Putamen (tissue), 1 donor: ENCODE measurements around the gene COL1A1.

Experiments used
- DNase-seq: peaks from one replicate; pipeline ENCODE4 v3.0.0-alpha.2; 2016; ENCODE audit warnings: low spot score

COL1A1 gene

DNA sequence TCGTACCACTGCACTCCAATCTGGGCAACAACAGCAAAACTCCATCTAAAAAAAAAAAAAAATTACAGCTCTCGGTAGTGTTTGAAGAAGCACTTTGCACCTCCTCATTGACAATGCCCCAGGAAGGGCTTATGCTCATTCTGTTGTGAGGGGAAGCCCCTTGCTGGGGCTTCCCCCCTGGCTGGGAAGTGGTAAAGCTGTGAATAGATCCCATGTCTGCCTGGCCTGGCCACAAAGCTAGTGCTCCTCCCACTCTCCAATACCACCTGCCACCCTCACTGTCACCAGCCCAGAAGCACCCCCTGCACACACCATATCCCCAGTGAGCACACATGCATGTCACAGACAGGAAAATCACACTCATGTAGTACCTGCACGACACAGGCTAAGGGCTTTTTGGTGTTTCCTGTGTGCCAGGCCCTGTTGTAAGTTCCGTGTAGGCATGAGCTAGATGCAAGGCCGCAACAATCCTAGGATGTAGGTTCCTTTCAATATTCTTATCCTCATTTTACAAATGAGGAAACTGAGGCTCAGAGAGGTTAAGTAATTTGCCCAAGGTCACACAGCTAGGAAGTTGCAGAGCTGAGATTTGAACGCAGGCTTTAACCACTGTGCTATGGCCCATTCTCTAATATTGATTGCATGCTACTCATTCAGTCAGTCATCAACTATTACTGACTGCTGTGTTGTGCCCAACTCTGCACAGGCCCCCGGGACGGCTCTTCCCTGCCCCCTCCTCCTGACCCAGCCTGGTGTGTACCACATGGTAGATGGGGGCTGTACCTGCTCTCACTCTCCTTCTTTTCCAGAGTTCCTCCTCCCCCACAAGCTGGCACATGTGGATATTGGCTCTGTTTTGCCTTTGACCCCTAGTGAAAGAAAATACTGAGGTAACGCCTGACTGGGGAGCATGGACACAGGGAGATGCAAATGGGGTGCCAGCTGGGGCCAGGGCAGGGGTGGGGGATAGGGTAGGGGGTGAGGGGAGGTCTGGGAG is 11.9 kb upstream of the COL1A1 start:
- DNase-seq, result no peak

DNA sequence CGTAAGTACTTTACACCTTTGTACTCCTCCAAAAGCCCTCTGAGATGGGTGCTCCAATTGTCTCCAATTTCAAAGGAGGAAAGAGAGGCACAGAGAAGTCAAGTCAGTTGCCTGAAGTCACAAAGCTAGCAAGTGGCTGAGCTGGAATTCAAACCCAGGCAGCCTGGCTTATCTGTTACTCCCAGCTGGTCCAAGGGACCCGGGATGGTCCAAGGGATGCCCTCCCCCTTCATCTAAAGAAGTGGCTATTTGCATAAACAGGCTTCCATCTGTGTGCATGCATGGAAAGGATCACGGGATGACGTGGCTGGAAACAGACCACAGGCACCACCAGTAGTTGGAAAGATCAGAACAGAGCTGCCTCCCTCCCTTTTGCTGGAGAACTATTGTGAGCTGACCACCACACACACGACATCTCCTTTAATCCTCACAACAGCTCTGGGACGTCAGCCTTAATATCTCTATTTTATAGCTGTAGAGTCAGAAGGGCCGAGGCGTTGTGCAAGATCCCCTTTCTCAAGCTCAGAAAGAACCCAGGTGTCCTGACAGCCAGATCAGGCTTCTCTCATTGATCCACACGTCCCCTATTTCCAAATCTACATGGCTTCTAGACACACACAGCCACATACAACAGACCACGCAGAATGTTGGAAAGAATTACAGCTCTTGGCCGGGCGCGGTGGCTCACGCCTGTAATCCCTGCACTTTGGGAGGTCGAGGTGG is 10.9 kb upstream of the COL1A1 start:
- no peak for DNase-seq

DNA sequence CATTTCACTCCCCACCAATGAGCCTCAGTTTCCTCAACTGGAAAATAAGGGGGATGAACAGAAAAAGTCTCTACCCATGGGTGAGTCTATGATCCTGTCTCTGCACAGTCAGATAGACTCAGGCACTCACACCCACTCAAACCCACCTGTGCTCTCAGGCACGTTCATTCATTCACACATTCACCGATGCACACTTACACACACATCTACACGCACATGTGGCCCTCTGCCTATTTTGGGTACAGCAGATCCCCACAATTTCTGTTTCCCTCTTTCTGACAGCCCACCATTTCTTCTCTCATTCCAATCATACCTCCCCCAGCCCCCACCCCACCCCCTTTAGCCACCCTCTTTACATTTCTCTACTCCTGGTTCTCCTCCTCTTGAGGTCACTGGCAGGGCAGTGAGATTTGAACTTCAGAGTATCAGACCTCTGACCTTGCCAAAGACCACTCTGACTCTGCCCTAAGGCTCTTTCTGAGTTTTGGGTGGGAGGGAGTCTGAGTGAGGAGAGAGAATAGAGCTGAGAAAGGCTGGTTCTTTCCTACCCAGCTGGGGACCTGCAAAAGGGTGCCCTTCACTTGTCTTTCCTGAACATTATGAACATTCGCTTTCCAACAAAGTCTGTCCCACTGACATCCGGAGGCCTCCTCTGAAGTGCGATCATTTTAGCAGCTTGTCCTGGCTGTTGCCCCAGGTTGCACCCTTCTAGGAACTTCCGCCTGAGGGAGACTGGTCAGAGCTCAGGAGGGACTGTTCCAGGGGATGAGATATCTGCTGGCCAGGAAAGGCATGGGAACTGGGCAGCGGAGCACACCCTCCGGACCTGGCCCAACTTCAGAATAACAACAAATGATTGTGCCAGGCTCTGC is 10.1 kb upstream of the COL1A1 start:
- DNase-seq, result no peak

DNA sequence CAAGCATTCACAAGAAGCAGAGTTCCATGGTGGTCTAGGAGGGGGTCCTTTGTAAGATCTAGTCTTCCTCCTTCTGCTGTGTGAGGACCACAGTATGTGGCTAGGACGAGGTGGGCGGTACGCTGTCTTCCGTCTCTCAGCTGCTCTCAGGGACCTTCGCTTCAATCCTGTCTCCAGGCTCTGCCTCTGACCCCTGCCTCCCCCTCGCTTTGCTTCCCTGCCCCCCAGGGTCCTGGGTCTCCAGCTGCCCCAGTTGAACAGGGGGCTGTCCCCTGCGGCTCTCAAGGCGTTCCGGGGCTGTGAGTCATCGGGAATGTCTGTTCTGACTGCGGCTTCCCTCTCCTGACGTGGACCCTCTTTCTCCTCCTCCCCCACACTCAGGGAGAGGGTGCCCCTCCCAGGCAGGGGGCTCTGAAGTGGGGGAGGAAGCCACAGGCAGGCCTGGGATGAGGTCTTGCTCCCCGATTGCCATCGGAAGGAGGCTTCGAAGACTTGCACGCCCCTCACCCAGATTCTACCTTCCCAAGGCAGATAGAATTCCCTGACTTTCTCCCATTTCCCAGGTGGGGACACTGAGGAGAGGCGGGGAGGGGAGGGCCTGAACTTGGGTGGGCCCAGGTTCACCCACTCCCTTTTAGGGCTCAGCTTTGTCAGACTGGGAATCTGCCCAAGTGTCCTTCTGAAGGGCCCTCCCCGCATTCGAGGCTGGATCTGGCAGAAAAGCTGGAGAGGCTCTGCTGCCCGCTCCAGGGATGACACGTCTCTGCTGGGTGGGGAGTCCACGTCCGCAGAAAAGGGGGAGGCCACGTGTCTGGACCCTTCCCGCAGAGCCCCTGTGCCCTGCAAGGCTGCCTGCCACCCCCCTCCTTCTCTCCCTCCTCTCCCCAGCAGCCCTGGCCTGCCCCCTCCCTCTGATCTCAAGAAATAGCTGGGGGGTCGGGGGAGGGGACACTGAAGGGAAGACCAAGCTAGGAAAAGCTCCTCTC is 9.1 kb upstream of the COL1A1 start:
- DNase-seq, result no peak

DNA sequence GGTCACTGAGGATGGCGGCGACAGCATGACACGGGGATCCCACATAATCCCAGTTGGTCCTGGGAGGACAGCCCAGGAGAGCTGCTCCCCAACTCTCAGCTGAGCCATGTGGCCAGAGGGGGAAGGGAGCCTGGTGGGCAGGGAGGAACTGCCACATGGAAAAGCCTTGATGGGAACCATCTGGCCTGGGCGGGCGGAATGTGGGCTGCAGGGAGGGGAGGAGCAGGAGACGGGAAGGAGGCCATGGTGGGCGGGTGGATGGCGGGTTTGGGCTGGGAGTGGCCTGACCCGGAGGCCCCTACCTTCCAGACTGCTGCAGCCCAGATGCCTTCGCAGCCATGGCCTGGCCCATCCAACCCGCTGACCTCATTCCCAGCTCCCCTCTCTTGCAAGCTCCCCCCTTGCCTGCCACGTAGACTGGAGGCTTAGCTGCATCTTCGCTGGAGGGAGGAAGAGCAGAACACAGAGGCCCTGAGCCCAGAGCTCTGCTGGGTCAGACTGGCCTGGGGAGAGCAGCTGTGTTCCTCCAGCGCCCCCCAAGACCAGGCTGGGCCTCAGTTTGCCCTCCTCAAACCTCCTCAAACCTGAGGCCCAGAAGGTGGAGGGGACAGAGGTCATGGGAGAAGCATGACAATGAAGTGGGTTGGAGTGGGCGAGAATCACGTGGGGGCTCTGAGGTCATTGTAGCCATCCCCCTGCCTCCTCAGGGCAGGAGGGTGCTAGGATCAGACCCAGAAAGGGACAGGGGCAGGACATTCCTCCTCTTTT is 8.2 kb upstream of the COL1A1 start:
- no peak for DNase-seq

DNA sequence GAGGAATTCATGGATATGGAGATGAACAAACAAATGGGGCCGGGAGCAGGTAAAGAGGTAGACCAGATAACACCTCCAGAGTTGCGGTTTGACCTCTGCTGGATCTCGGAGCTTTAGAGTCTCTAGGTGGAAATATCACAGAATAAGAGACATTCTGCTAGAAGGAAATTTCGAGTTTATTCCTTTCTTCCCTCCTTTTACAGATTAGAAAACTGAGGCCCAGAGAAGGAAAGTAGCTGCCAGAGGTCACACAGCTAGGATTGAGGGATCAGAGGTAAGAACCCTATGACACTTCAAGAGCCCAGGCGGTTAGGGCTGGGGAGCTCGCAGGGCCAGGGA is 7.7 kb upstream of the COL1A1 start:
- no peak for DNase-seq

DNA sequence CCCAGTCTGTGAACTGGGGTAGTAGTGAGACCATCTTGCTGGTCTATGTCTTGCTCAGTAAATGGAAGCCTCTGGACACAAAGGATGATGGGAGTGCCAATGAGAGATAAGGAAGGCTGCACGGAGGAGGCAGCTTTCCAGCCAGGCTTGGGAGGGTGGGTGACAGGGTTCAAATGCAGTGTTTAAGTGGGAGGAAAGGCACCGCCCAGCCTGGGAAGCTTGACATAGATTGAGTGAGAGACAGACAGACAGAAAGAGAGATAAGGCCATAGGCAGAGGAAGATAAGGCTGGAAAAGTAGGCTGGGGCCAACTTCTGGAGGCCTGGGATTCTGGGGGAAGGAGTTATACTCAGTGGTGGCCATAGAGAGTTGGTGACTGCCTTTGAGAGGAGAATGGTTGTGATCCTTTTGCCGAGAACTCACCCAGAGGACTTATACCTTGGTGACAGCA is 7.2 kb upstream of the COL1A1 start:
- no peak for DNase-seq

DNA sequence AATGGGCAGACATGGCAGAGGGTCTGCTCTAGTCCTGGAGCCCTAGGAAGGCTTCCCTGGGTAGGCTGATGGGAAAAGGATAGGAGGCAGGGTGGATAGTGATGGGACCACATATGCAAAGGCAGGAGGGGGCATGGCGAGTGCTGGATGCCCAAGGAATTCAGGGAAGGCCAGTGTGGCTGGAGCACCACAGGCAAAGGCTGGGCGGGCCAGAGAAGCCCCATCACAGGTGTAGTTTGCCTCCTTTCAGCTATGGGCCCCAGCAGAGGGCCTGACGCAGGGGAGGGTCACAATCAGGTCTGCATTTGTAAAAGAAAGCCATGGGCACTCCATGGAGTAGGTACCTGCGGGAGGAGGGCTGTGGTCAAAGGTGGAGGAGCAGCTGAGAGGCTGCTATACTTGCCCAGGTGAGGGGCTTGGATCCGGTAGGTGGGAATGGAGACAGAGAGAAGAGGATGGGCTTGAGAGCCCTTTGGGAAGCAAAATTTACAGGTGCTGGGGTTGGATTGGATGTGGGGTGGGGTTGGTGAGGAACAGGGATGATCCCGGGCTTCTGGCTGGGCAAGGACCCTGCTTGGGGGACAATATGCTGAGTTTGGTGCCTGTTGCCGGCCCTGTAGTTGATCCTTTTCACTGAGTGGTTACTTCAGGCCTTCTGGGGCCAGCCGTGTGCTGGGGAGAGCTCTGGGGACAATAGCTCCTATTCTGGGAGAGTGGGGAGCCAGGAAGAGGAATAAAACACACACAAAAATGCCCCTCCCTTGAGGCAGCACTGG is 6.5 kb upstream of the COL1A1 start:
- no peak for DNase-seq

DNA sequence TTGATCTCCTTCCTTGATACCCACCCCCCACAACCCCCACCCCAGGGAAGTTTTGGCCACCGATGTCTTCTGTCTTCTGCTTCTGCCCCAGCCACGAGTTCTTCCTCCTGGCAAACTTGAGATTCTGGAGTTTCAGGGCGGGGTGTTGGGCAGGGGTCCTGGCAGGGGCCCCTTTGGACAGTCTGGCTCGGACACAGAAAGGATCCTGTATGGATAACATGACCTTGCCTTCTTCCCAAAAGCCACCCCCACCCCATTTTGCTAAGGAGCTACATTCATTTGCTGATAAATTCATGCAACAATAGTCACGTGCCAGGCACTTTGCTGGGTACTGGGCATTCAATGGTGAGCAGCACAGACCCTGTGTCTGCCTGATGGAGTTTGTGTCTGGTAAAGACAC is 5.9 kb upstream of the COL1A1 start:
- DNase-seq, result no peak

DNA sequence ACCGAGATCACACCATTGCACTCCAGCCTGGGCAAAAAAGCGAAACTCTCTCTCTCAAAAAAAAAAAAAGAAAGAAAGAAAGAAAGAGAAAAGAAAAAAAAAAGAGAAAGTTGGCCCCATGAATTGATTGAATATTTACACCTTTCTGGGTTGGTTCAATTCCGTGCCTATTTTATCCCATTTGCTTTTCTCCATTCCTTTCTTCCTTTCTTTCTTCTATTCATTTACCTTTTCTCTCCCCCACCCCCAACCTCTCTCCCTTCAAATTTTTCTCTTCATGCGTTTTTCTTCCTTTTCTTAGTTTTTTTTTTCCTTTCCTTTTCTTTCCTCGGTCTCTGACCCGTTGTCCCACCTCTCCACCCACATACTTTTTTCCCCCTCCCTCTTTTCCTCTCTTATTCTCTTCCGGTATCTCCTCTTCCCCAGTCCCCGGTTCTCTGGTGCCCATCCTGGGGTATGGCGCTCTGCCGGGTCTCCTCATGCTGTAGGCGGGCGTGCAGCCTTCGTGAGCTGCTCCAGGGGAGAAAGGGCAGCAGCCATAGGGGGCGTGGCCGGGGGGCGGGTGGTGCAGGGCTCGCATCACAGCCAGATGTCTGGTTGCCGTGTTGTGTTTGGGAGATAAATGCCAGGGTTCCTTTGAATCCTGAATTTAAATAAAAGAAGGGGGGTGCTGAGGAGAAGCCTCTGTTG is 5.3 kb upstream of the COL1A1 start:
- DNase-seq, result no peak

DNA sequence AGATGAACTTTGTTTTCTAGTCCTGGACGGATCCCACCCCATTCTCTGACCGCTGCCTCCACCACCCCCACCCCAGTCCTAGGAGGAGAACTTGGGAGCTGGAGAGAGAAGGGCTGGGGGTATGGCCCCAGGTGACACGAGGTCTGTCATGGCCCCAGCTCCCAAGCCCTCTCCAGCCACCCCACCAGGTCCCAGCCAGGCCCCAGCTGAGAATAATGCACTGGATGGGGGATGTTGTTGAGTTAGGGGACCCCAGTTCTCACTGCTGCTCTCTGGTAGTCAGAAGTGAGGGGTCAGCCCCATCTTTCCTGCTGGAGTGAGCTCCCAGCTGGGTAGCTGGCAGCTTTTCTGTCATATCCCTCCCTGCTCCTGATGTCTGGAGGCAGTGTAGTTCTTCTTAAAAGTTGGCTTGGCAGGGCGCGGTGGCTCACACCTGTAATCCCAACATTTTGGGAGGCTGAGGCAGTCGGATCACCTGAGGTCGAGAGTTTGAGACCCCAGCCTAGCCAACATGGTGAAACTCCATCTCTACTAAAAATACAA is 4.6 kb upstream of the COL1A1 start:
- DNase-seq, result no peak

DNA sequence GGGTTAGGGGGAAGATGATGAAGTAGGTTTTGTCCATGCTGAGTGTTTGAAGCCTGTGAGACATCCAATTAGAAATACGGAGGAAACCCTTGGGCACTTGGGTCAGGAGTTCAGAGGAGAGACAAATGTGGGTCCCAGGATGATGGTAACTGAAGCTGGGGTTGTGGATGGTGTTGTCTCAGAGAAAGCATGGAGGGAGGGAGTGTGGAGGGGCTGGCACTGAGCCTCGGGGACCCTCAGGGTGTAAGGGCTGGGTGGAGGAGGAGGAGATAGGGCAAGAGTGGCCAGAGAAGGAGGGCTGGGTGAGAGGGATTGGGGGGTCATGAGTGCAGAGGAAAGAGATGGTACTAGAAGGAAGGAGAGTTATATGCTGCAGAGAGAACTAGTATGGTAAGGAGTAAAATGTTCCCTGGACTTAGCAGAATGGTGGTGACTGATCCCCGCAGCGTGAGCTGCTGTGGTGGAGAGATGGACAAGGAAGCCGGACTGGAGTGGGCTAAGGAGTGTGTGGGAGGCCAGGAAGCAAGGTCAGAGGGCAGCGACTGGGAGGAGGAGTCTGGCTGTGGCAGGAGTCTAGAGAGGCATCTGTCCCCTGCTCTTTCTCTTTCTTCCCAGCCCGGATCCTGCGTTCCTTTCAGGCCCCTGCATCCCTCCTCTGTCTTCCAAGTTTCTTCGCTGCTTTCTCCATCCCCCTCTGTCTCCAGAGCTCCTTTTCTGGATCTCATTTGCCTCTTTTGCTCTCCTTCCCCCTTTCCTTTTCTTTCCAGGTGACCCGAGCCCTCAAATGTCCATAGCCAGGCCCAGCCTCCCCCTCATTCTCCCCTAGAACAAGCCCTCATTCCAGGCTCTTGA is 3.9 kb upstream of the COL1A1 start:
- DNase-seq, result no peak

DNA sequence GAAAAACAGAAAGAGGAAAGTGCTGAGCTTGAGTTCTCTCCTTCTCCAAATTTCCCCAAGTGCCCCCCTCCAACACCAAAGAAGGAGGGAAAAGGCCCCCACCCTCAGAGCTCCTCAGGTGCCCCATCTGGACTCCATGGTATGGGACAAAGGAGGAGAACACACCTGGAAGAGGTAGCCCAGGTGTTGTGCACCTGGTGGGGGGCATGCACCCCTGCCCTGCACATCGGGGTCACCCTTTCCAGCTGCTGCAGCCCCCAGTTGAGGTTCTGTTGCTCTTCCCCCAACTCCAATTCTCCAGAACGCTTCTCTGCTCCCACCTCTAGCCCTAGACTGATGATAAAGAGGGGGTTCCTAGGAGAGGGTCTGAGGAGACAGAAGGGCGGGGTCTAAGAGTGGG is 3.0 kb upstream of the COL1A1 start:
- no peak for DNase-seq

DNA sequence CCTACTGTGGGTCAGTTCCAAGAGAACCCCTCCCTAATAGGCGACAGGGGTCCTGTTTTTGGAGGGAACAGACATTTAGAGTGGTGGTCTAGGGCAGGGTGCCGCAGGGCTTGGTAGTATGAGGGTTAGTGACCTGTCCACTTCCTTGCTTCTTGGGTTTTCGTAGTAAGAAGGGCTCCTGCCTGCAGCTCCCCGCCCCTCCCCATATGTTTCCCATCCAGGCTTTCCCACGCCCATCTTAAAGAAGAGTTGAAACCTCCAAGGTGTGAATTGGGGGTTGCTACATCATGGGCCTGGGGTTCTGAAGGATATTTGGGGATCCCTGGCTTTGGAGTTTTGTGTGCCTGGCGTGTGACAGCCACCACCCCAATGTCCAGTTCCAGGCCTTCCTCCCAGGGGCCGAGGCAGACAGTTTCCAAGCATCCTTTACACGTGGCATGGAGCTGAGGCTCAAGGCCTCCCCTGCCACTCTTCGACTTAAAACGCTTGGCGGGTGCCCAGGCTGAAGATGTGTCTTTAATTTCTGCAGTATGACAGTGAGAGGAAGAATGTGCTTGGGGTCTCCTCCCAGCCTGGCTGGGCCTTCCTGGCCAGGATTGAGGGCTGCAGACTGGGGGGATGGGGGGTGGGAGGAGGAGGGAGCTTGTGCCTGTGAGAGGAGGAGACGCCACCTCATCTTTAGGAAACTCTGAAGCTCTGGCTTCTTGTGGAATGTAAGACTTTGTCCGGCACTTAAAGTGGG is 2.3 kb upstream of the COL1A1 start:
- DNase-seq, result no peak

DNA sequence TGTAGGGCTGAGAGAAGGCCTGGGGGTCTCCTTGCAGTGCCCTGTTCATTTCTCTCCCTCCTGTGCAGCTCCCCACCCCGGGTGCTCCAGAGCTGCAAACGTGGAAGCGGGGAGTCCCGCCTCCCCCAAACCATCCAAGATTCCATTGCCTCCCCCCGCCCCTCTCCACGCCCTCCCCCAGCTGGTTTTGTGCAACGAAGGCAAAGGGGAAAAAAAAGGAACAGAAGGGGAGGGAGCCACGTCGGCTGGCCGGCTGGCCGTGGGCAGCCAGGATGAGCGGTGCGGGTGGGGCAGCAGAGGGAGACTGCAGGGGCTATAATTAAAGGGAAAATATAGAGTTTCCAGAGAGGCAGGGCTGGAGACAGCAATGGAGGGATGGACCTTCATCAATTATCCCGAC is 1.7 kb upstream of the COL1A1 start:
- DNase-seq, result no peak

DNA sequence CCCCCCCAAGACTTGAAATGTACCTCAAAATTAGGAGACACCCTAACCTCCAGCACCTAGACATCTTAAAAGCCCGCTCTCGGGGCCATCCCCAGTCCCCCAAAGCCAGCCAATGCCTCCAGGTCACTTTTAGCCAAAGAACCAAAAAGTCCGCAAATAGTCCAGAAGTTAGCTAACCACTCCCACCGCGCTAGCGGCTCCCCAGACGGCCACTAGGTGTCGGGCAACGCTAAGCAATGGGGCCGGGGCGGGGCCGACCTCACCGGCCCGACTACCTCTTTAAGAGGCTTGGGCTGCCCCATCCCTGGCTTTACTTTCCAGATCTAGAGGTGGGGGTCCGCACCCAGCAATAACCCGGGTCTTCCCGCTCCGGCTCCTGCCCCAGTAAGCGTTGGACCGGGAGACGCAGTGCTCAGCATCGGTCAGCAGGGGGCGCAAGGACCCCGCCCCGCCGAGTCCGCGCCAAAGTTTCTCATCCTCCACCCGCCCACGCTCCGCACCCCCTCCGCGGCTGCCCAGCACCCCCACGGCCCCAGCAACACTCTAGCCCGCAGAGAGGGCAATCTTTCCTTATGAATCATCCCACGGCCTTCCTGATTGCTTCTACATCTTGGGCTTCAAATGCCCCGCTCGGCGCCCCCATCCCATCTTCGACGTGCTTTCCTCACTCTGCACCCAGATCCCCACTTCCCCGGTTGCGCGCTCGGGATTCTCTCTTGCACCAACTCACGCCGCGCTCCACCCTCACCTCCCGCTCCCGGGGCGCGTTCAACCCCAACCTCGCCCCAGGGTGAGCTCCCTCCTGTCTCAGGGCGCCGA is 765 bp downstream of the COL1A1 start:
- DNase-seq, result peak; percentile 58
